GM23248 (cell line): ENCODE data around the gene TTC28.

ENCODE experiments used
- EZH2 ChIP-seq: fragments of 200-600 bp; sonication (generic); IDR thresholded peaks from 2 replicates; pipeline ENCODE4 v1.6.1; 2018; ENCODE audit warnings: antibody characterized with exemption, mild to moderate bottlenecking; ENCODE audit not compliant: insufficient read depth, poor library complexity, severe bottlenecking
- EZH2phosphoT487 ChIP-seq: fragments of 200-600 bp; sonication (generic); IDR thresholded peaks from 2 replicates; pipeline ENCODE4 v1.6.1; 2018; ENCODE audit warnings: antibody characterized with exemption, moderate library complexity, mild to moderate bottlenecking, low read depth; ENCODE audit not compliant: insufficient read depth

DNA sequence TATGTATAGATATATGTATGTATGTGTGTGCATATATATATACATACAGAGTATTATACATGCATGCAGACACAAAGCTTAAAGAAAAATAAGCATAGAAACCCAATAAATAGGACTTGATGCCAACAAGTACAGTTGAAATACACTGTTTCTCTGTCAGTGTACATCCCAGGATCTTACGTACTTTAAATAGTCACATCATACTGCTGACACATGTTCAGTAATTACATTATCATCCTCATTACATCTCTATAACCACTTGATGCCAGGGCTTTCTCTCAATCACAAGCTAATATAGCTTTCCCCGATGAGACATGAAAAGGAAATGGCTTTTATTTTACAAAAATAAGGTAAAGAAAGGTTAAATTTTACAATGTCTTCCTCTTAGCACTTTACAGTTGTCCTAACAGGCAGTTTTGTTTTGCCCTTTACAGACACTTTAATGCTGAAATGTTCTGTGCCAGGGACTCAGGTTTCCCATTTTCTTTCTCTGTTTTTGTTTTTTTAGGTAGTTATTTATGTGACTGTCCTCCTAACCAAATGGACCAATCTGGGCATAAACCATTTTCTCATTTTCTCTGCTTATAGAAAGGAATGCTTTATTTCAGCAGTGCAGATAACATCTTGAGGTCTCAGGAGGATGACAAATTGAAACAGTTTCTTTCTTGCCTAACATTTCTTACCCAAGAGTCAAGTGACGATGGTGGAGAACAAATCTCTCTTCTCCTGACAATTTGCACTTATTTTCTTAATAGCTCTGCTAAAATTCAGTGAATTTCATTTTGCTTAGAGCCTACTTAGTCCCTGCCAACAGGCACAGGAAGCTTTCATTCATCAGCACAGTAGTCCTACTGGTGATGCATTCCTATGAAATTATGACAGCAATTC, 350.2 kb downstream of the TTC28 start:
- TF ChIP-seq EZH2 (no peak), EZH2phosphoT487 (no peak)
